DND-41 (cell line): ENCODE measurements around the gene UNC5C.
A peak's percentile ranks its signal among the peaks of the same experiment; 100 is the strongest.

Source experiments
- ATAC-seq: fragments of 200-7000 bp; cut with Tn5 transposase; 3 replicates; pipeline ENCODE4 v1.9.1; 2021; ENCODE audit warnings: low read depth; ENCODE audit not compliant: insufficient read depth
- DNase-seq: peaks from one replicate; pipeline ENCODE4 v3.0.0-alpha.2; 2020
- H2AFZ ChIP-seq: 2 replicates; pipeline ENCODE4 v1.6.0; 2012; ENCODE audit warnings: low read depth, low read length
- H3K27ac ChIP-seq: 2 replicates; pipeline ENCODE4 v1.5.1; 2012; ENCODE audit warnings: low read length, inconsistent platforms
- H3K27me3 ChIP-seq: fragments of 200-600 bp; sonication (generic); 2 replicates; pipeline ENCODE4 v1.6.0; 2012; ENCODE audit warnings: low read length, mild to moderate bottlenecking, inconsistent platforms; ENCODE audit not compliant: insufficient read depth, poor library complexity
- H3K36me3 ChIP-seq: 2 replicates; pipeline ENCODE4 v1.5.1; 2012; ENCODE audit warnings: low read length, inconsistent platforms; ENCODE audit not compliant: insufficient read depth
- H3K4me1 ChIP-seq: 2 replicates; pipeline ENCODE4 v1.5.1; 2012; ENCODE audit warnings: mild to moderate bottlenecking, low read length; ENCODE audit not compliant: insufficient read depth
- H3K4me2 ChIP-seq: 2 replicates; pipeline ENCODE4 v1.6.0; 2012; ENCODE audit warnings: mild to moderate bottlenecking, moderate library complexity, low read length, inconsistent platforms; ENCODE audit not compliant: insufficient read depth
- H3K4me3 ChIP-seq, 2 experiments: fragments of 200-600 bp in 1 of 2; shearing (Covaris generic) in 1 of 2; 2 replicates each; pipeline ENCODE4 v1.5.1; 2012 to 2016; ENCODE audit warnings: inconsistent platforms in 2 of 2, low read length in 2 of 2, mild to moderate bottlenecking in 2 of 2, low read depth in 1 of 2, moderate library complexity in 1 of 2
- H3K79me2 ChIP-seq: 2 replicates; pipeline ENCODE4 v1.6.0; 2012; ENCODE audit warnings: low read length, inconsistent platforms; ENCODE audit not compliant: insufficient read depth
- H3K9ac ChIP-seq: 2 replicates; pipeline ENCODE4 v1.6.0; 2012; ENCODE audit warnings: low read depth, mild to moderate bottlenecking, inconsistent platforms, low read length, moderate library complexity
- H3K9me3 ChIP-seq: 2 replicates; pipeline ENCODE4 v1.5.1; 2012; ENCODE audit warnings: low read length, moderate library complexity, mild to moderate bottlenecking, inconsistent platforms; ENCODE audit not compliant: insufficient read depth, severe bottlenecking
- H4K20me1 ChIP-seq: 2 replicates; pipeline ENCODE4 v1.6.0; 2012; ENCODE audit warnings: low read length; ENCODE audit not compliant: insufficient read depth
- EZH2 ChIP-seq: IDR thresholded peaks from 3 replicates; pipeline ENCODE4 v1.6.1; 2012; ENCODE audit warnings: borderline replicate concordance, low read depth, mild to moderate bottlenecking, moderate library complexity, low read length, inconsistent platforms; ENCODE audit not compliant: severe bottlenecking
- TF ChIP-seq, protein P1 (sequence below): IDR thresholded peaks from 2 replicates; pipeline ENCODE4 v1.5.1; 2012; ENCODE audit warnings: borderline replicate concordance, low read length, moderate library complexity, mild to moderate bottlenecking; ENCODE audit not compliant: poor library complexity, severe bottlenecking; ENCODE audit errors: extremely low read depth

UNC5C gene

DNA sequence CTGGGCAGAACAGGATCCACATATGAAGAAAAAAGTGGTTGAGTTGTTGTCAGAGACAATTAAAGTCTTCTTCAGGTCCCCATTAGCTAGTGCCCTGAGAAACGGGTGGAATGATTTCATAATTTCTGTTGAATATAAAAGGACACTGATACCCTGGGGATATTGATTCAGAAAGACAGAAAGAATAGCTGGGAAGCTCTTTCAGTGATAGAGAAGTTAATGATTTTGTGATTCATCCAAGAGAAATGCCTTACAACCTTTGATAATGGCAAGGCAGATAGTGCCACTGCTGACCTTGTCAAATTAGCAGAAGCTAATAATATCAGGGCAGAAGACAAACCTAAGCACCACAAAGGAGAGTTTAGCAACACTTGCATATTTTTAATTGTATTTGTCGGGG is 37.9 kb downstream of the UNC5C start:
- ATAC-seq (no peak), DNase-seq (no peak)
- H3K4me3 ChIP-seq: no peak overlapping the region
- TF ChIP-seq, protein P1, sequence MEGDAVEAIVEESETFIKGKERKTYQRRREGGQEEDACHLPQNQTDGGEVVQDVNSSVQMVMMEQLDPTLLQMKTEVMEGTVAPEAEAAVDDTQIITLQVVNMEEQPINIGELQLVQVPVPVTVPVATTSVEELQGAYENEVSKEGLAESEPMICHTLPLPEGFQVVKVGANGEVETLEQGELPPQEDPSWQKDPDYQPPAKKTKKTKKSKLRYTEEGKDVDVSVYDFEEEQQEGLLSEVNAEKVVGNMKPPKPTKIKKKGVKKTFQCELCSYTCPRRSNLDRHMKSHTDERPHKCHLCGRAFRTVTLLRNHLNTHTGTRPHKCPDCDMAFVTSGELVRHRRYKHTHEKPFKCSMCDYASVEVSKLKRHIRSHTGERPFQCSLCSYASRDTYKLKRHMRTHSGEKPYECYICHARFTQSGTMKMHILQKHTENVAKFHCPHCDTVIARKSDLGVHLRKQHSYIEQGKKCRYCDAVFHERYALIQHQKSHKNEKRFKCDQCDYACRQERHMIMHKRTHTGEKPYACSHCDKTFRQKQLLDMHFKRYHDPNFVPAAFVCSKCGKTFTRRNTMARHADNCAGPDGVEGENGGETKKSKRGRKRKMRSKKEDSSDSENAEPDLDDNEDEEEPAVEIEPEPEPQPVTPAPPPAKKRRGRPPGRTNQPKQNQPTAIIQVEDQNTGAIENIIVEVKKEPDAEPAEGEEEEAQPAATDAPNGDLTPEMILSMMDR: no peak
- no peak for TF ChIP-seq EZH2
- H3K27me3 ChIP-seq: no peaks in the 10 kb centered on the region
- H3K4me1 ChIP-seq: no peaks in the 10 kb centered on the region
- H3K36me3 ChIP-seq: no peaks in the 10 kb centered on the region
- H2AFZ ChIP-seq: 0 out of 2 replicates have a peak overlapping the region, but pooled peaks have one; percentile 30
- H3K4me2 ChIP-seq: no peak overlapping the region
- H3K79me2 ChIP-seq: no peaks in the 10 kb centered on the region
- H3K9me3 ChIP-seq: no peaks in the 10 kb centered on the region
- no peak overlapping the region for H3K27ac ChIP-seq
- no peak overlapping the region for H3K9ac ChIP-seq
- no peaks in the 10 kb centered on the region for H4K20me1 ChIP-seq

DNA sequence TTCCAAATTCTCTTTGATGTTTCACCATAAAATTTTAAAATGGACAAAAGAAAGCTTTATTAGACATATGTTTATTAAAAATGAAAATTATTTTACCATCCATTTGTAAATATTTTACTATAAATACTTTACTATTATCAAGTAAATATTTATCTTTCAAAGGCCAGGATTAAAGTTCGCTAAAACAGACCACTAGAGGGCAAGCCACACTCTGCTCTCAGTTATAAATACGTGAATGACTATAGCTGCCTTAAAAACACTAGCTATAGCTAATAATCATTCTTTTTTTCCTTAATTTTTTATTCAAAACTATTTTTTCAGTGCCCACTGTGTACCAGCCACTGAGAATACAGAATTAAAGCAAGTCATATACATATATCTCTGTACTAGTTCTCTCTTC is 38.6 kb downstream of the UNC5C start:
- no peaks in the 10 kb centered on the region for H3K27me3 ChIP-seq
- H3K36me3 ChIP-seq: no peaks in the 10 kb centered on the region
- DNase-seq: peak; percentile 24
- TF ChIP-seq, protein P1: peak; percentile 68
- TF ChIP-seq EZH2: no peak
- H3K9ac ChIP-seq: no peak overlapping the region
- no peak overlapping the region for H3K4me3 ChIP-seq
- no peak overlapping the region for H3K27ac ChIP-seq
- peak; percentile 69; the same call in 2 of the 3 replicates for ATAC-seq
- H4K20me1 ChIP-seq: no peaks in the 10 kb centered on the region
- no peaks in the 10 kb centered on the region for H3K9me3 ChIP-seq
- no peaks in the 10 kb centered on the region for H3K4me1 ChIP-seq
- H3K79me2 ChIP-seq: no peaks in the 10 kb centered on the region
- no peak overlapping the region for H2AFZ ChIP-seq
- H3K4me2 ChIP-seq: no peak overlapping the region

DNA sequence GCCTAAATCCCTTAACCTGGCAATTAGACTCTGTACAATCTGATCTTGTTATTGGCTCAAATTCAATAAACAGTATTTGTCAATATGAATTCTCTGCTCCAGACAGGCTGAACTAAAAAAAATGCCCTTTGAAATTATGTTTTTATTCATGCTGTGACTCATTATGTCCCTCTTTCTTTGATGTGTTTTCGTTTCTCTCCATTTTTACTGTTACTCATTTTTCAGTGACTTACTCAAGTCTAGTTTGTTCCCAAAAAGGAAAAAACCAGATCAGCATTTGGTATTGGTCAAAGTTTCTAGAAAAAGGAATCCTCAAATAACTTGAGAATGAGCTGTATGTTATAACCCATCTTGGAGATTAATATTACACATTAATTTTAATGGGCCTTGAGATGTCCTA is 40.4 kb downstream of the UNC5C start:
- ATAC-seq: no peak
- no peak overlapping the region for H3K9ac ChIP-seq
- H3K27ac ChIP-seq: no peak overlapping the region
- no peak for DNase-seq
- H3K79me2 ChIP-seq: no peaks in the 10 kb centered on the region
- H3K4me3 ChIP-seq: no peak overlapping the region
- no peaks in the 10 kb centered on the region for H3K36me3 ChIP-seq
- H4K20me1 ChIP-seq: no peaks in the 10 kb centered on the region
- no peak overlapping the region for H2AFZ ChIP-seq
- no peaks in the 10 kb centered on the region for H3K9me3 ChIP-seq
- no peak for TF ChIP-seq EZH2
- TF ChIP-seq, protein P1: no peak
- no peak overlapping the region for H3K4me2 ChIP-seq
- H3K27me3 ChIP-seq: no peaks in the 10 kb centered on the region
- no peaks in the 10 kb centered on the region for H3K4me1 ChIP-seq

DNA sequence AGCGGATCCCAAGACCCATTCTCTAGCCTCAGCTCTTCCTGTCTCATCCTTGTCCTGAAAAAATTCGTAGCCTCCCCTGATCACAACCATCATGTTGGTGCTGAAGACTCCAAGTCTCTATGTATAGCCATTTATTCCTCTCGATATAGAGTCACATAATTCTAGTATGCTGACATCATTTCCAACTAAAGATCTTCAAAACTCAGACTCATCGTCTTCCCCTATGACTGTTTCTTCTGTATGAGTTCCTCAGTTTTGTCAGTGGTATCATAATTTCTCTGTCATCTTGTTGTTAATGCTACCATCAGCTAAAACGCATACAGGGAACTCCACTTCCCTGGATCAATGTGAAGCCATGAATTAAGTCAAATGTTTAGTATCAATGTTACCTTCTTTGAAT is 41.2 kb downstream of the UNC5C start:
- H3K27me3 ChIP-seq: no peaks in the 10 kb centered on the region
- no peak overlapping the region for H3K4me3 ChIP-seq
- no peak overlapping the region for H3K9ac ChIP-seq
- H3K36me3 ChIP-seq: no peaks in the 10 kb centered on the region
- H3K27ac ChIP-seq: no peak overlapping the region
- no peak overlapping the region for H2AFZ ChIP-seq
- H3K4me1 ChIP-seq: no peaks in the 10 kb centered on the region
- DNase-seq (no peak), ATAC-seq (no peak)
- H3K9me3 ChIP-seq: no peaks in the 10 kb centered on the region
- H4K20me1 ChIP-seq: no peaks in the 10 kb centered on the region
- H3K4me2 ChIP-seq: no peak overlapping the region
- H3K79me2 ChIP-seq: no peaks in the 10 kb centered on the region
- TF ChIP-seq, protein P1: no peak
- no peak for TF ChIP-seq EZH2
